Prostate gland (tissue), 2 donors: ENCODE measurements around the gene ACAD11.

Experiments
- POLR2A ChIP-seq: fragments of 450-650 bp; IDR thresholded peaks from one replicate; pipeline ENCODE4 v1.6.1; 2016; ENCODE audit warnings: antibody characterized with exemption, mild to moderate bottlenecking
- TF ChIP-seq, protein P1 (sequence below), 4 experiments: fragments of 200-600 bp in 2 of 4; fragments of 450-650 bp in 2 of 4; sonication (generic) in 2 of 4; IDR thresholded peaks; 1 replicate in 3 of 4; 2 replicates in 1 of 4; pipeline ENCODE4 v1.5.1; 2016 to 2019; ENCODE audit warnings: antibody characterized with exemption in 4 of 4, mild to moderate bottlenecking in 2 of 4, moderate library complexity in 2 of 4

DNA sequence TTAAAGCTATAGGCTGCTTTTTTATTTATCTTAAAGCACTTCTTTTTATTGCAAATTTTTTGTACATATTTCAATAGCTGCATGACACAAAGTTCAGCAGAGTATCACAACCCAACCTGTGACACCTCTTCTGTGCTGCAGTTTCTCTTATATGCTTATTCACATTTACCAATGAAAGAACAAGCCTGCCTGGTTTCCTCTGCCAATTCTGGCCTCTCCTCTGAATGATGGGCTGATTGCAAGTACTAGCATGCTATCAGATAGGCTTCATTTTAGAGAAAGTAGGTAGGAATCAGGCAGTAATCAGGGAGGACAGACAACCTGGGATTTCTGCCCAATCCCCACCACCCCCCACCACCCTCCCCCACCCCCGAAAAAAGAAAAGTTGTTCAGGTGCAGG, 36.0 kb downstream of the ACAD11 start:
- TF ChIP-seq, protein P1, sequence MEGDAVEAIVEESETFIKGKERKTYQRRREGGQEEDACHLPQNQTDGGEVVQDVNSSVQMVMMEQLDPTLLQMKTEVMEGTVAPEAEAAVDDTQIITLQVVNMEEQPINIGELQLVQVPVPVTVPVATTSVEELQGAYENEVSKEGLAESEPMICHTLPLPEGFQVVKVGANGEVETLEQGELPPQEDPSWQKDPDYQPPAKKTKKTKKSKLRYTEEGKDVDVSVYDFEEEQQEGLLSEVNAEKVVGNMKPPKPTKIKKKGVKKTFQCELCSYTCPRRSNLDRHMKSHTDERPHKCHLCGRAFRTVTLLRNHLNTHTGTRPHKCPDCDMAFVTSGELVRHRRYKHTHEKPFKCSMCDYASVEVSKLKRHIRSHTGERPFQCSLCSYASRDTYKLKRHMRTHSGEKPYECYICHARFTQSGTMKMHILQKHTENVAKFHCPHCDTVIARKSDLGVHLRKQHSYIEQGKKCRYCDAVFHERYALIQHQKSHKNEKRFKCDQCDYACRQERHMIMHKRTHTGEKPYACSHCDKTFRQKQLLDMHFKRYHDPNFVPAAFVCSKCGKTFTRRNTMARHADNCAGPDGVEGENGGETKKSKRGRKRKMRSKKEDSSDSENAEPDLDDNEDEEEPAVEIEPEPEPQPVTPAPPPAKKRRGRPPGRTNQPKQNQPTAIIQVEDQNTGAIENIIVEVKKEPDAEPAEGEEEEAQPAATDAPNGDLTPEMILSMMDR (IDR thresholded peaks at IDR 0.05) = no peak
- no peak for TF ChIP-seq POLR2A
